Kasumi-1 (cell line): ENCODE measurements around the gene SP1.

ENCODE experiments used
- DNase-seq, 2 experiments: peaks; one replicate each; lab custom pipeline; 2025; lab: John Stamatoyannopoulos, UW

SP1 gene

GRCh38 chr12:53450936-53451335 is 71.0 kb downstream of the SP1 start:
- no peak for DNase-seq

GRCh38 chr12:53451661-53452158 is 71.7 kb downstream of the SP1 start, which contains the start of gene PCBP2:
Gene PCBP2 (plus strand): TSS chr12:53452102. CDS start chr12:53454801, 2,699 bp downstream.
- DNase-seq = peak; percentile 100

GRCh38 chr12:53452159-53453077 is 72.4 kb downstream of the SP1 start:
- DNase-seq = peak; percentile 40 to 61

- DNase-seq = no peak
These were observed 74.1 kb downstream of the SP1 start for GRCh38 chr12:53453953-53454640.

GRCh38 chr12:53454707-53455106 is 74.7 kb downstream of the SP1 start:
- no peak for DNase-seq

- DNase-seq = no peak
These were observed 76.8 kb downstream of the SP1 start for GRCh38 chr12:53456654-53457366.

- no peak for DNase-seq
These were observed 79.1 kb downstream of the SP1 start for GRCh38 chr12:53459097-53459496.

- DNase-seq = no peak
These were observed 81.1 kb downstream of the SP1 start for GRCh38 chr12:53461059-53461458.

- DNase-seq = no peak
These were observed 81.6 kb downstream of the SP1 start for GRCh38 chr12:53461591-53461990.

GRCh38 chr12:53462935-53463334 is 83.0 kb downstream of the SP1 start:
- DNase-seq = no peak

- DNase-seq = no peak
These were observed 84.0 kb downstream of the SP1 start for GRCh38 chr12:53463802-53464560.

GRCh38 chr12:53464685-53465418 is 84.9 kb downstream of the SP1 start:
- no peak for DNase-seq

GRCh38 chr12:53465679-53466078 is 85.7 kb downstream of the SP1 start:
- no peak for DNase-seq
